PC-3 (cell line): ENCODE data around the gene HSPB7. TPM values are rescaled to one million over a fixed set of nuclear protein-coding genes. Genes with fewer than 3 reads are reported as not detected.

ENCODE experiments used
- ATAC-seq: fragments of 200-7000 bp; cut with Tn5 transposase; 2 replicates; pipeline ENCODE4 v1.9.1; 2020; ENCODE audit warnings: mild to moderate bottlenecking, moderate library complexity
- BruUV-seq: library from RNA; stranded (reverse); fragments of 400-500 nt; replicated peaks from 2 replicates; lab custom pipeline; 2021; lab: Mats Ljungman, UMichigan
- CTCF ChIA-PET: fragments of 300-600 bp; sonication (Branson Sonifier 250); formaldehyde crosslinking; loops from one replicate; lab custom pipeline; 2022; ENCODE audit warnings: antibody characterized with exemption; lab: Charles Lee
- POLR2A ChIA-PET: fragments of 300-600 bp; sonication (Branson Sonifier 250); formaldehyde crosslinking; loops from one replicate; lab custom pipeline; 2022; ENCODE audit warnings: antibody characterized with exemption; ENCODE audit not compliant: unreplicated experiment; lab: Charles Lee
- DNase-seq: peaks from one replicate; pipeline ENCODE4 v3.0.0-alpha.2; 2015
- H2AFZ ChIP-seq: fragments of 300-600 bp; sonication (generic); 2 replicates; pipeline ENCODE4 v1.6.0; 2016; ENCODE audit warnings: antibody characterized with exemption, low read length
- H3F3A ChIP-seq: fragments of 300-600 bp; sonication (generic); one replicate; pipeline ENCODE4 v1.6.0; 2017; ENCODE audit warnings: antibody characterized with exemption, low read length, control low read depth, mild to moderate bottlenecking; ENCODE audit not compliant: unreplicated experiment
- H3K27ac ChIP-seq: fragments of 300-600 bp; sonication (generic); 2 replicates; pipeline ENCODE4 v1.5.1; 2016; ENCODE audit warnings: mild to moderate bottlenecking, low read length
- H3K27me3 ChIP-seq: fragments of 300-600 bp; sonication (generic); 2 replicates; pipeline ENCODE4 v1.6.1; 2016; ENCODE audit warnings: low read length, mixed read lengths
- H3K36me3 ChIP-seq: fragments of 300-600 bp; sonication (generic); 2 replicates; pipeline ENCODE4 v1.6.1; 2016; ENCODE audit warnings: low read depth, mixed run types, low read length, mixed read lengths
- H3K4me1 ChIP-seq: fragments of 300-600 bp; sonication (generic); 2 replicates; pipeline ENCODE4 v1.5.1; 2016; ENCODE audit warnings: low read length; ENCODE audit not compliant: insufficient read depth
- H3K4me2 ChIP-seq: fragments of 300-600 bp; sonication (generic); 2 replicates; pipeline ENCODE4 v1.6.0; 2016; ENCODE audit warnings: low read length
- H3K4me3 ChIP-seq: fragments of 300-600 bp; sonication (generic); 2 replicates; pipeline ENCODE4 v1.5.1; 2016; ENCODE audit warnings: mild to moderate bottlenecking, low read length, mixed read lengths
- H3K79me2 ChIP-seq: fragments of 300-600 bp; sonication (generic); 2 replicates; pipeline ENCODE4 v1.6.1; 2017; ENCODE audit warnings: low read length, mixed read lengths
- H3K9ac ChIP-seq: fragments of 300-600 bp; sonication (generic); 2 replicates; pipeline ENCODE4 v1.6.0; 2016; ENCODE audit warnings: mild to moderate bottlenecking, low read length
- H3K9me2 ChIP-seq: fragments of 300-600 bp; sonication (generic); replicated peaks from 2 replicates; pipeline ENCODE4 v1.6.1; 2016; ENCODE audit warnings: mixed run types, low read length, mixed read lengths
- H3K9me3 ChIP-seq: fragments of 300-600 bp; sonication (generic); 2 replicates; pipeline ENCODE4 v1.6.1; 2016; ENCODE audit warnings: low read length, mixed read lengths
- H4K20me1 ChIP-seq: fragments of 300-600 bp; sonication (generic); 2 replicates; pipeline ENCODE4 v1.6.1; 2016; ENCODE audit warnings: low read length, mixed read lengths
- CTCF ChIP-seq: fragments of 300-600 bp; sonication (generic); conservative IDR thresholded peaks from 2 replicates; pipeline ENCODE4 v1.5.1; 2017; ENCODE audit warnings: antibody characterized with exemption, low read depth, mild to moderate bottlenecking, low read length
- EZH2 ChIP-seq: fragments of 300-600 bp; sonication (generic); IDR thresholded peaks from one replicate; pipeline ENCODE4 v1.6.1; 2017; ENCODE audit warnings: antibody characterized with exemption, mild to moderate bottlenecking, low read length; ENCODE audit not compliant: unreplicated experiment
- EZH2phosphoT487 ChIP-seq: fragments of 300-600 bp; sonication (generic); IDR thresholded peaks from 2 replicates; pipeline ENCODE4 v1.6.1; 2018; ENCODE audit warnings: mild to moderate bottlenecking, antibody characterized with exemption, low read length, borderline replicate concordance
- intact Hi-C: fragments of 100-400 bp; cut with micrococcal nuclease; formaldehyde crosslinking; loops from 2 replicates; pipeline ENCODE4 v1.9.0; 2023
- total RNA-seq: library from RNA; depleted of rRNA; stranded (reverse); fragments of >200 nt; gene quantifications from 2 replicates; pipeline ENCODE4 v1.2.3, GENCODE V29; 2014

HSPB7 gene
- total RNA-seq, 1 experiment from 2014 or later: not detected

- DNase-seq (no peak), ATAC-seq (no peak)
- peak overlapping the region; percentile 95 for H3K4me3 ChIP-seq
- 0 out of 2 replicates have a peak, but pooled peaks cover 4% of the 10 kb centered on the region for H4K20me1 ChIP-seq
- H3K27me3 ChIP-seq: no peaks in the 10 kb centered on the region
- H3K36me3 ChIP-seq: peaks cover 9% of the 10 kb centered on the region
- no peak overlapping the region for H3K27ac ChIP-seq
- no peaks in the 10 kb centered on the region for H3F3A ChIP-seq
- H2AFZ ChIP-seq: peak overlapping the region; percentile 77; the same call in 1 of the 2 replicates
- H3K79me2 ChIP-seq: peaks cover 46% of the 10 kb centered on the region
- no peaks in the 10 kb centered on the region for H3K9me2 ChIP-seq
- CTCF ChIA-PET: no interaction called here
- H3K4me1 ChIP-seq: 0 out of 2 replicates have a peak, but pooled peaks cover 10% of the 10 kb centered on the region
- POLR2A ChIA-PET: interaction anchor here (1.1 kb wide), 1 partner anchor 52 kb away, joined by 4 read pairs; no protein-coding TSS in a partner anchor
- no peaks in the 10 kb centered on the region for H3K9me3 ChIP-seq
- BruUV-seq: TSS peak; percentile 59
- intact Hi-C loops: no loop called here
- peak overlapping the region; percentile 77 for H3K9ac ChIP-seq
- TF ChIP-seq EZH2phosphoT487 (no peak), EZH2 (no peak), CTCF (no peak)
- peak overlapping the region; percentile 91 for H3K4me2 ChIP-seq
Observed at GRCh38 chr1:15974855-15975254, 43.0 kb downstream of the HSPB7 start.

- no peak overlapping the region for H3K27ac ChIP-seq
- no peak overlapping the region for H2AFZ ChIP-seq
- H3K36me3 ChIP-seq: peaks cover 17% of the 10 kb centered on the region
- 0 out of 2 replicates have a peak, but pooled peaks cover 10% of the 10 kb centered on the region for H3K4me1 ChIP-seq
- peaks cover 55% of the 10 kb centered on the region for H3K79me2 ChIP-seq
- no TSS peak for BruUV-seq
- POLR2A ChIA-PET: no interaction called here
- no peaks in the 10 kb centered on the region for H3F3A ChIP-seq
- ATAC-seq (no peak), DNase-seq (no peak)
- H3K4me3 ChIP-seq: no peak overlapping the region
- no peak for TF ChIP-seq EZH2
- TF ChIP-seq CTCF: no peak
- no peak for TF ChIP-seq EZH2phosphoT487
- no peaks in the 10 kb centered on the region for H3K9me2 ChIP-seq
- no peak overlapping the region for H3K4me2 ChIP-seq
- intact Hi-C loops: no loop called here
- H3K9me3 ChIP-seq: no peaks in the 10 kb centered on the region
- H4K20me1 ChIP-seq: 0 out of 2 replicates have a peak, but pooled peaks cover 4% of the 10 kb centered on the region
- no peaks in the 10 kb centered on the region for H3K27me3 ChIP-seq
- no peak overlapping the region for H3K9ac ChIP-seq
- CTCF ChIA-PET: no interaction called here
Observed at GRCh38 chr1:15973772-15974171, 44.1 kb downstream of the HSPB7 start.

GRCh38 chr1:15972409-15972808 lies 45.4 kb downstream of the HSPB7 start:
- H3K4me2 ChIP-seq: no peak overlapping the region
- no peaks in the 10 kb centered on the region for H3K9me3 ChIP-seq
- DNase-seq (no peak), ATAC-seq (no peak)
- H3K27ac ChIP-seq: no peak overlapping the region
- ChIA-PET POLR2A (no interaction called here), CTCF (no interaction called here)
- no peak overlapping the region for H2AFZ ChIP-seq
- no peaks in the 10 kb centered on the region for H3K9me2 ChIP-seq
- BruUV-seq: TSS peak; percentile 6
- TF ChIP-seq EZH2phosphoT487 (no peak), CTCF (no peak), EZH2 (no peak)
- H3K4me1 ChIP-seq: 0 out of 2 replicates have a peak, but pooled peaks cover 10% of the 10 kb centered on the region
- peaks cover 22% of the 10 kb centered on the region for H3K36me3 ChIP-seq
- no peaks in the 10 kb centered on the region for H3F3A ChIP-seq
- 0 out of 2 replicates have a peak, but pooled peaks cover 4% of the 10 kb centered on the region for H4K20me1 ChIP-seq
- no peak overlapping the region for H3K9ac ChIP-seq
- peaks cover 68% of the 10 kb centered on the region for H3K79me2 ChIP-seq
- H3K4me3 ChIP-seq: no peak overlapping the region
- no peaks in the 10 kb centered on the region for H3K27me3 ChIP-seq
- intact Hi-C loops: no loop called here
